ENCODE data around the gene GPX3. TPM values are rescaled to one million over a fixed set of nuclear protein-coding genes. Genes with fewer than 3 reads are reported as not detected.
A peak's percentile ranks its signal among the peaks of the same experiment; 100 is the strongest.

Gene GPX3
- total and polyA plus RNA-seq, 9 of the 15 experiments (the other 6 are each of a cell fraction or from before 2014, with no cell fraction given), result 0.25 to 0.86 TPM; not detected in 7

DNA sequence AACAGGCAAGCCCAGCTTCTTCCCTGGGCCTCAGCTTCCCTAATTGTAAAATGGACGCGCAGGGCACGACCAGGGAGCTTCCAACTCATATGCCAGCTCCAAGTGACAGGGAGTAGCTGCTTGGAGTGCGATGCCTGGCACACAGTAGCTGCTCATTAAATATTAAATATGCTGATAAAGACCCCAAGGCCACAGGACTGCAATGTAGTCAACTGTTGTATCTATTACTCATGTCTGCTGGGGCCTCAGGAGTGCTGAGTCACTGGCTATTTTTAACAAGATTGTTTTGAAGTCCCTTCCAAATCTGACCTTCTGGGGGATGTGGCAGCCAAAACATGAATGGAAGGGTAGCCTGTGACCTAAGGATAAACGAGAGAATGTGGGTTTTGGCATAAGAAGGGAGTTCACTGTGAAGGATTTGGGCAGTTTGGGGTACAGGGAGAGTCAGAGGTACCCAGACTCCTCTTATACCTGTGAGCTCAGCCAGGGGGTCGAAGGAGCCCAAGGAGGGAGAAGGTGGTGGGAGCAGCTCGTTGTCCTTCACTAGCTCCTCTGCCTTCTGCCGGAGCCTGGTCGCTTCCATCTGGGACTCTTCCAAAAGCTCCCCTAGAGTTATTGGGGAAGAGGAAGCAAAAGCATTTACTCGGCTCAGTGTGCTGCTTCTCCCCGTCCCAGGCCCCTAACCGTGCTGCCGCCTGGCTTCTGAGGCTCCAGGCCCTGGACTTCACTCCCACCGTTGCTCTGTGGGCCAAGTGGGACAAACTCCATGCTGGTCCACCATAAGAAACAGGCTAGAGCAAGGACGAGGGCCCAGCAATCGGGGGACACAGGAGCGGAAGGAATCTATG, 43.0 kb downstream of the GPX3 start (continued):
- TF ChIP-seq CCNT2 (IDR thresholded peaks at IDR 0.05; ENCODE audit: borderline replicate concordance, extremely low read depth, insufficient read length, low read depth, low read length) (no peak), ILK (tag; IDR thresholded peaks at IDR 0.05; ENCODE audit: borderline replicate concordance, low read depth) (no peak), EP300 (IDR thresholded peaks at IDR 0.05; ENCODE audit: low read length) (peak; percentile 41; the same call in 1 of the 2 replicates), RFX5 (IDR thresholded peaks at IDR 0.05; ENCODE audit: low read depth, low read length) (no peak), FUS (optimal IDR thresholded peaks at IDR 0.05; ENCODE audit: low read depth, low read length) (no peak), XRCC4 (IDR thresholded peaks at IDR 0.05; ENCODE audit: extremely low read depth, insufficient read depth, insufficient read length) (no peak), ARID1B (IDR thresholded peaks at IDR 0.05) (peak; percentile 59), CBX5 (IDR thresholded peaks at IDR 0.05; ENCODE audit: borderline replicate concordance, low read depth) (no peak), ETS2 (tag; IDR thresholded peaks at IDR 0.05; ENCODE audit: borderline replicate concordance, poor library complexity, severe bottlenecking) (no peak), CREBBP (IDR thresholded peaks at IDR 0.05; ENCODE audit: low read depth, low read length) (no peak)
- TF ChIP-seq, protein P1, sequence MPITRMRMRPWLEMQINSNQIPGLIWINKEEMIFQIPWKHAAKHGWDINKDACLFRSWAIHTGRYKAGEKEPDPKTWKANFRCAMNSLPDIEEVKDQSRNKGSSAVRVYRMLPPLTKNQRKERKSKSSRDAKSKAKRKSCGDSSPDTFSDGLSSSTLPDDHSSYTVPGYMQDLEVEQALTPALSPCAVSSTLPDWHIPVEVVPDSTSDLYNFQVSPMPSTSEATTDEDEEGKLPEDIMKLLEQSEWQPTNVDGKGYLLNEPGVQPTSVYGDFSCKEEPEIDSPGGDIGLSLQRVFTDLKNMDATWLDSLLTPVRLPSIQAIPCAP (CRISPR knock-in tag; IDR thresholded peaks at IDR 0.05; ENCODE audit: borderline replicate concordance), result no peak
- TF ChIP-seq, protein P2, sequence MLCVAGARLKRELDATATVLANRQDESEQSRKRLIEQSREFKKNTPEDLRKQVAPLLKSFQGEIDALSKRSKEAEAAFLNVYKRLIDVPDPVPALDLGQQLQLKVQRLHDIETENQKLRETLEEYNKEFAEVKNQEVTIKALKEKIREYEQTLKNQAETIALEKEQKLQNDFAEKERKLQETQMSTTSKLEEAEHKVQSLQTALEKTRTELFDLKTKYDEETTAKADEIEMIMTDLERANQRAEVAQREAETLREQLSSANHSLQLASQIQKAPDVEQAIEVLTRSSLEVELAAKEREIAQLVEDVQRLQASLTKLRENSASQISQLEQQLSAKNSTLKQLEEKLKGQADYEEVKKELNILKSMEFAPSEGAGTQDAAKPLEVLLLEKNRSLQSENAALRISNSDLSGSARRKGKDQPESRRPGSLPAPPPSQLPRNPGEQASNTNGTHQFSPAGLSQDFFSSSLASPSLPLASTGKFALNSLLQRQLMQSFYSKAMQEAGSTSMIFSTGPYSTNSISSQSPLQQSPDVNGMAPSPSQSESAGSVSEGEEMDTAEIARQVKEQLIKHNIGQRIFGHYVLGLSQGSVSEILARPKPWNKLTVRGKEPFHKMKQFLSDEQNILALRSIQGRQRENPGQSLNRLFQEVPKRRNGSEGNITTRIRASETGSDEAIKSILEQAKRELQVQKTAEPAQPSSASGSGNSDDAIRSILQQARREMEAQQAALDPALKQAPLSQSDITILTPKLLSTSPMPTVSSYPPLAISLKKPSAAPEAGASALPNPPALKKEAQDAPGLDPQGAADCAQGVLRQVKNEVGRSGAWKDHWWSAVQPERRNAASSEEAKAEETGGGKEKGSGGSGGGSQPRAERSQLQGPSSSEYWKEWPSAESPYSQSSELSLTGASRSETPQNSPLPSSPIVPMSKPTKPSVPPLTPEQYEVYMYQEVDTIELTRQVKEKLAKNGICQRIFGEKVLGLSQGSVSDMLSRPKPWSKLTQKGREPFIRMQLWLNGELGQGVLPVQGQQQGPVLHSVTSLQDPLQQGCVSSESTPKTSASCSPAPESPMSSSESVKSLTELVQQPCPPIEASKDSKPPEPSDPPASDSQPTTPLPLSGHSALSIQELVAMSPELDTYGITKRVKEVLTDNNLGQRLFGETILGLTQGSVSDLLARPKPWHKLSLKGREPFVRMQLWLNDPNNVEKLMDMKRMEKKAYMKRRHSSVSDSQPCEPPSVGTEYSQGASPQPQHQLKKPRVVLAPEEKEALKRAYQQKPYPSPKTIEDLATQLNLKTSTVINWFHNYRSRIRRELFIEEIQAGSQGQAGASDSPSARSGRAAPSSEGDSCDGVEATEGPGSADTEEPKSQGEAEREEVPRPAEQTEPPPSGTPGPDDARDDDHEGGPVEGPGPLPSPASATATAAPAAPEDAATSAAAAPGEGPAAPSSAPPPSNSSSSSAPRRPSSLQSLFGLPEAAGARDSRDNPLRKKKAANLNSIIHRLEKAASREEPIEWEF (CRISPR knock-in tag; IDR thresholded peaks at IDR 0.05), result no peak
- TF ChIP-seq, protein P3, sequence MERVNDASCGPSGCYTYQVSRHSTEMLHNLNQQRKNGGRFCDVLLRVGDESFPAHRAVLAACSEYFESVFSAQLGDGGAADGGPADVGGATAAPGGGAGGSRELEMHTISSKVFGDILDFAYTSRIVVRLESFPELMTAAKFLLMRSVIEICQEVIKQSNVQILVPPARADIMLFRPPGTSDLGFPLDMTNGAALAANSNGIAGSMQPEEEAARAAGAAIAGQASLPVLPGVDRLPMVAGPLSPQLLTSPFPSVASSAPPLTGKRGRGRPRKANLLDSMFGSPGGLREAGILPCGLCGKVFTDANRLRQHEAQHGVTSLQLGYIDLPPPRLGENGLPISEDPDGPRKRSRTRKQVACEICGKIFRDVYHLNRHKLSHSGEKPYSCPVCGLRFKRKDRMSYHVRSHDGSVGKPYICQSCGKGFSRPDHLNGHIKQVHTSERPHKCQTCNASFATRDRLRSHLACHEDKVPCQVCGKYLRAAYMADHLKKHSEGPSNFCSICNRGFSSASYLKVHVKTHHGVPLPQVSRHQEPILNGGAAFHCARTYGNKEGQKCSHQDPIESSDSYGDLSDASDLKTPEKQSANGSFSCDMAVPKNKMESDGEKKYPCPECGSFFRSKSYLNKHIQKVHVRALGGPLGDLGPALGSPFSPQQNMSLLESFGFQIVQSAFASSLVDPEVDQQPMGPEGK (CRISPR knock-in tag; IDR thresholded peaks at IDR 0.05; ENCODE audit: borderline replicate concordance), result no peak

Data from K562 (cell line).